ENCODE data around the gene ADRM1. TPM values are rescaled to one million over a fixed set of nuclear protein-coding genes. Genes with fewer than 3 reads are reported as not detected.

ADRM1 gene
- polyA plus RNA-seq, 1 experiment: 58.5 TPM

GRCh38 chr20:62311150-62311549, 8.4 kb downstream of the ADRM1 start:
- TF ChIP-seq CTCF (IDR thresholded peaks at IDR 0.05; ENCODE audit: low read depth, low read length): no peak
- Histone ChIP-seq H3K9me3 (ENCODE audit: control insufficient read depth, insufficient read depth, low read length) (no peaks in the 10 kb centered on the region; the same call in 1 of the 2 replicates), H3K27me3 (ENCODE audit: control insufficient read depth, insufficient read depth, low read length) (no peaks in the 10 kb centered on the region), H3K4me3 (ENCODE audit: low read depth, low read length) (no peak overlapping the region), H3K27ac (ENCODE audit: low read depth, low read length) (no peak overlapping the region)
- POLR2A ChIA-PET: no interaction called here
- DNase-seq (ENCODE audit: low read depth, low spot score): no peak
- CTCF ChIA-PET: no interaction called here

- Histone ChIP-seq H3K9me3 (ENCODE audit: control insufficient read depth, insufficient read depth, low read length) (peaks cover under 1% of the 10 kb centered on the region; the same call in 1 of the 2 replicates), H3K4me3 (ENCODE audit: low read depth, low read length) (no peak overlapping the region), H3K27ac (ENCODE audit: low read depth, low read length) (no peak overlapping the region), H3K27me3 (ENCODE audit: control insufficient read depth, insufficient read depth, low read length) (no peaks in the 10 kb centered on the region)
- no peak for TF ChIP-seq CTCF (IDR thresholded peaks at IDR 0.05; ENCODE audit: low read depth, low read length)
- CTCF ChIA-PET: interaction anchor here (0.7 kb wide), 1 partner anchor 98 kb away, joined by 4 read pairs; no protein-coding TSS in a partner anchor
- POLR2A ChIA-PET: no interaction called here
- no peak for DNase-seq (ENCODE audit: low read depth, low spot score)
Observed at GRCh38 chr20:62311832-62312661, 9.2 kb downstream of the ADRM1 start.

- Histone ChIP-seq H3K4me3 (ENCODE audit: low read depth, low read length) (no peak overlapping the region), H3K9me3 (ENCODE audit: control insufficient read depth, insufficient read depth, low read length) (peaks cover 5% of the 10 kb centered on the region; the same call in 1 of the 2 replicates), H3K27me3 (ENCODE audit: control insufficient read depth, insufficient read depth, low read length) (no peaks in the 10 kb centered on the region), H3K27ac (ENCODE audit: low read depth, low read length) (no peak overlapping the region)
- no peak for DNase-seq (ENCODE audit: low read depth, low spot score)
- POLR2A ChIA-PET: no interaction called here
- TF ChIP-seq CTCF (IDR thresholded peaks at IDR 0.05; ENCODE audit: low read depth, low read length): no peak
- CTCF ChIA-PET: interaction anchor here (0.7 kb wide), 1 partner anchor 98 kb away, joined by 4 read pairs; no protein-coding TSS in a partner anchor
Observed at GRCh38 chr20:62312662-62312977, 9.8 kb downstream of the ADRM1 start.

GRCh38 chr20:62313021-62313420, 10.2 kb downstream of the ADRM1 start:
- ChIA-PET CTCF (interaction anchor here (0.7 kb wide), 1 partner anchor 97 kb away, joined by 4 read pairs; no protein-coding TSS in a partner anchor), POLR2A (no interaction called here)
- TF ChIP-seq CTCF (IDR thresholded peaks at IDR 0.05; ENCODE audit: low read depth, low read length): no peak

More at GRCh38 chr20:62313021-62313420, 10.2 kb downstream of the ADRM1 start:
- Histone ChIP-seq H3K4me3 (ENCODE audit: low read depth, low read length) (no peak overlapping the region), H3K27ac (ENCODE audit: low read depth, low read length) (no peak overlapping the region), H3K27me3 (ENCODE audit: control insufficient read depth, insufficient read depth, low read length) (no peaks in the 10 kb centered on the region), H3K9me3 (ENCODE audit: control insufficient read depth, insufficient read depth, low read length) (peaks cover 5% of the 10 kb centered on the region; the same call in 1 of the 2 replicates)
- no peak for DNase-seq (ENCODE audit: low read depth, low spot score)

Measured in AG04450 (cell line).